HG03575 (cell line): ENCODE results near the gene PMFBP1.

ENCODE experiments used
- ATAC-seq: cut with Tn5 transposase; IDR thresholded peaks from one replicate; pipeline ENCODE4 v1.9.1; 2021; ENCODE audit not compliant: unreplicated experiment, insufficient number of reproducible peaks, low FRiP score; ENCODE audit errors: extremely low read depth

The PMFBP1 gene

GRCh38 chr16:72172105-72173034 lies at the start of gene PMFBP1:
TSS of gene PMFBP1 (minus strand) at chr16:72172155. CDS start at chr16:72171208, 947 bp downstream.
- peak; percentile 91 for ATAC-seq

- no peak for ATAC-seq
Measured at GRCh38 chr16:72221630-72222024, 49.7 kb upstream of the PMFBP1 start.

- no peak for ATAC-seq
Measured at GRCh38 chr16:72220875-72221629, 49.1 kb upstream of the PMFBP1 start.

- no peak for ATAC-seq
Measured at GRCh38 chr16:72219282-72219681, 47.3 kb upstream of the PMFBP1 start.

GRCh38 chr16:72216767-72217166 lies 44.8 kb upstream of the PMFBP1 start:
- no peak for ATAC-seq

- ATAC-seq = no peak
Measured at GRCh38 chr16:72214821-72215220, 42.9 kb upstream of the PMFBP1 start.

- no peak for ATAC-seq
Measured at GRCh38 chr16:72211110-72211509, 39.2 kb upstream of the PMFBP1 start.

- ATAC-seq = no peak
Measured at GRCh38 chr16:72210555-72210954, 38.6 kb upstream of the PMFBP1 start.

- ATAC-seq = no peak
Measured at GRCh38 chr16:72210072-72210471, 38.1 kb upstream of the PMFBP1 start.

- no peak for ATAC-seq
Measured at GRCh38 chr16:72206299-72206698, 34.3 kb upstream of the PMFBP1 start.

- no peak for ATAC-seq
Measured at GRCh38 chr16:72203401-72203800, 31.4 kb upstream of the PMFBP1 start.

GRCh38 chr16:72202014-72202413 lies 30.1 kb upstream of the PMFBP1 start:
- no peak for ATAC-seq

- no peak for ATAC-seq
Measured at GRCh38 chr16:72201387-72201786, 29.4 kb upstream of the PMFBP1 start.

GRCh38 chr16:72199761-72200337 lies 27.9 kb upstream of the PMFBP1 start:
- no peak for ATAC-seq

- no peak for ATAC-seq
Measured at GRCh38 chr16:72198771-72199201, 26.8 kb upstream of the PMFBP1 start.

GRCh38 chr16:72198021-72198711 lies 26.2 kb upstream of the PMFBP1 start:
- ATAC-seq = no peak

GRCh38 chr16:72197545-72197944 lies 25.6 kb upstream of the PMFBP1 start:
- ATAC-seq = no peak

- no peak for ATAC-seq
Measured at GRCh38 chr16:72195609-72196008, 23.7 kb upstream of the PMFBP1 start.

GRCh38 chr16:72191551-72191950 lies 19.6 kb upstream of the PMFBP1 start:
- ATAC-seq = no peak
